HEK293 (cell line): ENCODE measurements around the gene CD84.

ENCODE experiments used
- CTCF ChIA-PET: fragments of 350-600 bp; formaldehyde crosslinking; extraction: SDS; loops from one replicate; lab custom pipeline; 2021; ENCODE audit warnings: antibody characterized with exemption; lab: Yijun Ruan, JAX
- POLR2A ChIA-PET: fragments of 300-600 bp; formaldehyde crosslinking; extraction: SDS; loops from one replicate; lab custom pipeline; 2020; ENCODE audit warnings: antibody characterized with exemption, inconsistent platforms; lab: Yijun Ruan, JAX
- H3K27ac ChIP-seq: fragments of 200-500 bp; sonication (Bioruptor generic); 2 replicates; pipeline ENCODE4 v1.5.1; 2014; ENCODE audit warnings: low read depth, low read length, control low read depth, inconsistent platforms; ENCODE audit errors: extremely low read depth
- H3K36me3 ChIP-seq, 2 experiments: fragments of 200-500 bp in 1 of 2; sonication (Bioruptor generic) in 1 of 2; 1 replicate in 1 of 2; 2 replicates in 1 of 2; pipeline ENCODE4 v1.5.1; 2014 to 2017; ENCODE audit warnings: inconsistent platforms in 2 of 2, low read length in 2 of 2; ENCODE audit not compliant: control insufficient read depth in 2 of 2, insufficient read depth in 1 of 2
- H3K4me1 ChIP-seq: fragments of 200-500 bp; sonication (Bioruptor generic); 2 replicates; pipeline ENCODE4 v1.5.1; 2014; ENCODE audit warnings: mild to moderate bottlenecking, low read length, inconsistent platforms; ENCODE audit not compliant: control insufficient read depth, insufficient read depth
- H3K4me3 ChIP-seq: 2 replicates; pipeline ENCODE4 v1.5.1; 2011; ENCODE audit warnings: low read depth, mild to moderate bottlenecking, control low read depth, low read length, moderate library complexity
- H3K9me3 ChIP-seq: fragments of 200-500 bp; sonication (Bioruptor generic); 2 replicates; pipeline ENCODE4 v1.5.1; 2014; ENCODE audit warnings: low read depth, low read length, inconsistent platforms; ENCODE audit not compliant: control insufficient read depth, insufficient read depth
- GLI4 ChIP-seq: fragments of 450-650 bp; formaldehyde crosslinking; IDR thresholded peaks from 2 replicates; pipeline ENCODE4 v1.5.1; 2016; ENCODE audit warnings: missing biosample characterization, missing genetic modification characterization
- GLIS1 ChIP-seq: fragments of 450-650 bp; formaldehyde crosslinking; IDR thresholded peaks from 2 replicates; pipeline ENCODE4 v1.5.1; 2016; ENCODE audit warnings: missing biosample characterization, missing genetic modification characterization
- KLF10 ChIP-seq: fragments of 450-650 bp; IDR thresholded peaks from 2 replicates; pipeline ENCODE4 v1.5.1; 2018; ENCODE audit warnings: missing biosample characterization, mild to moderate bottlenecking, missing genetic modification characterization
- YY1 ChIP-seq: fragments of 450-650 bp; formaldehyde crosslinking; IDR thresholded peaks from 2 replicates; pipeline ENCODE4 v1.5.1; 2018; ENCODE audit warnings: missing biosample characterization, missing genetic modification characterization
- ZBTB44 ChIP-seq: fragments of 450-650 bp; IDR thresholded peaks from 2 replicates; pipeline ENCODE4 v1.5.1; 2018; ENCODE audit warnings: missing biosample characterization, mild to moderate bottlenecking, missing genetic modification characterization
- ZBTB48 ChIP-seq: fragments of 450-650 bp; formaldehyde crosslinking; IDR thresholded peaks from 2 replicates; pipeline ENCODE4 v1.5.1; 2016; ENCODE audit warnings: missing biosample characterization, missing genetic modification characterization
- ZNF169 ChIP-seq: fragments of 450-650 bp; formaldehyde crosslinking; IDR thresholded peaks from 2 replicates; pipeline ENCODE4 v1.5.1; 2016; ENCODE audit warnings: missing biosample characterization, missing genetic modification characterization
- ZNF239 ChIP-seq: fragments of 450-650 bp; formaldehyde crosslinking; IDR thresholded peaks from 2 replicates; pipeline ENCODE4 v1.5.1; 2016; ENCODE audit warnings: missing biosample characterization, missing genetic modification characterization
- ZNF280C ChIP-seq: fragments of 450-650 bp; formaldehyde crosslinking; IDR thresholded peaks from 2 replicates; pipeline ENCODE4 v1.5.1; 2016; ENCODE audit warnings: missing biosample characterization, missing genetic modification characterization
- ZNF350 ChIP-seq: fragments of 450-650 bp; formaldehyde crosslinking; IDR thresholded peaks from 2 replicates; pipeline ENCODE4 v1.5.0; 2017; ENCODE audit warnings: missing biosample characterization, mild to moderate bottlenecking, missing genetic modification characterization
- ZNF404 ChIP-seq: fragments of 450-650 bp; formaldehyde crosslinking; IDR thresholded peaks from 2 replicates; pipeline ENCODE4 v1.5.1; 2017; ENCODE audit warnings: missing biosample characterization, missing genetic modification characterization
- ZNF433 ChIP-seq: fragments of 450-650 bp; formaldehyde crosslinking; IDR thresholded peaks from 2 replicates; pipeline ENCODE4 v1.5.1; 2016; ENCODE audit warnings: missing biosample characterization, missing genetic modification characterization, low read depth
- ZNF473 ChIP-seq: fragments of 450-650 bp; formaldehyde crosslinking; IDR thresholded peaks from 2 replicates; pipeline ENCODE4 v1.5.1; 2017; ENCODE audit warnings: missing biosample characterization, missing genetic modification characterization
- ZNF544 ChIP-seq: fragments of 450-650 bp; formaldehyde crosslinking; IDR thresholded peaks from 2 replicates; pipeline ENCODE4 v1.5.0; 2017; ENCODE audit warnings: missing biosample characterization, missing genetic modification characterization
- ZNF624 ChIP-seq: fragments of 450-650 bp; formaldehyde crosslinking; IDR thresholded peaks from 2 replicates; pipeline ENCODE4 v1.5.1; 2017; ENCODE audit warnings: missing biosample characterization, missing genetic modification characterization
- ZNF670 ChIP-seq: fragments of 450-650 bp; formaldehyde crosslinking; IDR thresholded peaks from 2 replicates; pipeline ENCODE4 v1.5.1; 2016; ENCODE audit warnings: missing biosample characterization, missing genetic modification characterization, low read depth
- ZNF747 ChIP-seq: fragments of 450-650 bp; formaldehyde crosslinking; IDR thresholded peaks from 2 replicates; pipeline ENCODE4 v1.5.1; 2016; ENCODE audit warnings: missing biosample characterization, missing genetic modification characterization
- ZNF792 ChIP-seq: fragments of 450-650 bp; formaldehyde crosslinking; IDR thresholded peaks from 2 replicates; pipeline ENCODE4 v1.5.1; 2016; ENCODE audit warnings: missing biosample characterization, missing genetic modification characterization
- ZSCAN23 ChIP-seq: fragments of 450-650 bp; formaldehyde crosslinking; IDR thresholded peaks from 2 replicates; pipeline ENCODE4 v1.5.1; 2016; ENCODE audit warnings: missing biosample characterization, missing genetic modification characterization
- TF ChIP-seq, protein P1 (sequence below): fragments of 450-650 bp; formaldehyde crosslinking; IDR thresholded peaks from 2 replicates; pipeline ENCODE4 v1.5.1; 2016; ENCODE audit warnings: missing biosample characterization, missing genetic modification characterization

Gene CD84

DNA sequence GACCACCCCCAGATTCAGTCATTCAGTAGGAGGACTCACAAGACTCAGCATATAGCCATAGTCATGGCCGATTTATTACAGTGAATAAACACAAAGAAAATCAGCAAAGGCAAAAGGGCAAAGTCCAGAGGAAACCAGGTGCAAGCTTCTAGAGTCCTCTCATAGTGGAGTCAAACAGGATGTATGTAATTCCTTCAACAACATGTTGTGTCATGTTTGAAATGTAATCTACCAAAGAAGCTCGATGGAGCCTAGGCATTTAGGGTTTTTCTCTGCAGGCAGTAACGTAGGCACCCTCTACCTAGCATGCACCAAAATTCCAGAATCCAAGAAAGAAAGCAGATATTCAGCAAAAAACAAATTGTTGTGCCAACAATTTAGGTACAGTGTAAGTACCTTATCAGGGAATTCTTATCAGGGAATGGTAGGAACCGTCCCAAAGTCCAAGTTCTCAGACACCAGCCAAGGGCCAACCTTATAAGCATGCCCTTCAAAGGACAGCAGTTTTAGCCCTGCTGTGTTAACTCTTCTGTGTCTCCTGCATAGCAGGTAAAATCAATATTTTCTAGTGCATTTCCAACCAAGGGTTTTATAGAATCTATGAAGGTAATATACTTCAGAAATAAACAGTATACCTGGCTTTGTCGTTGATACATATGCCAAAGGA is 40.2 kb downstream of the CD84 start:
- CTCF ChIA-PET, result interaction anchor here (1.2 to 1.3 kb wide), 2 partner anchors 10 to 186 kb away, joined by 3 to 4 read pairs; no protein-coding TSS in a partner anchor
- H3K27ac ChIP-seq, result no peak overlapping the region
- TF ChIP-seq, protein P1, sequence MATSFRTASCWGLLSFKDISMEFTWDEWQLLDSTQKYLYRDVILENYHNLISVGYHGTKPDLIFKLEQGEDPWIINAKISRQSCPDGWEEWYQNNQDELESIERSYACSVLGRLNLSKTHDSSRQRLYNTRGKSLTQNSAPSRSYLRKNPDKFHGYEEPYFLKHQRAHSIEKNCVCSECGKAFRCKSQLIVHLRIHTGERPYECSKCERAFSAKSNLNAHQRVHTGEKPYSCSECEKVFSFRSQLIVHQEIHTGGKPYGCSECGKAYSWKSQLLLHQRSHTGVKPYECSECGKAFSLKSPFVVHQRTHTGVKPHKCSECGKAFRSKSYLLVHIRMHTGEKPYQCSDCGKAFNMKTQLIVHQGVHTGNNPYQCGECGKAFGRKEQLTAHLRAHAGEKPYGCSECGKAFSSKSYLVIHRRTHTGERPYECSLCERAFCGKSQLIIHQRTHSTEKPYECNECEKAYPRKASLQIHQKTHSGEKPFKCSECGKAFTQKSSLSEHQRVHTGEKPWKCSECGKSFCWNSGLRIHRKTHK (tag by site-specific recombination), result no peak
- TF ChIP-seq ZNF280C, result no peak
- TF ChIP-seq ZNF350 (tag by site-specific recombination), result no peak
- TF ChIP-seq ZNF169 (tag by site-specific recombination), result no peak
- TF ChIP-seq ZNF747 (tag by site-specific recombination), result no peak
- H3K36me3 ChIP-seq, result no peaks in the 10 kb centered on the region
- H3K4me3 ChIP-seq, result no peak overlapping the region
- H3K4me1 ChIP-seq, result no peaks in the 10 kb centered on the region
- no peaks in the 10 kb centered on the region for H3K9me3 ChIP-seq
- POLR2A ChIA-PET, result no interaction called here

DNA sequence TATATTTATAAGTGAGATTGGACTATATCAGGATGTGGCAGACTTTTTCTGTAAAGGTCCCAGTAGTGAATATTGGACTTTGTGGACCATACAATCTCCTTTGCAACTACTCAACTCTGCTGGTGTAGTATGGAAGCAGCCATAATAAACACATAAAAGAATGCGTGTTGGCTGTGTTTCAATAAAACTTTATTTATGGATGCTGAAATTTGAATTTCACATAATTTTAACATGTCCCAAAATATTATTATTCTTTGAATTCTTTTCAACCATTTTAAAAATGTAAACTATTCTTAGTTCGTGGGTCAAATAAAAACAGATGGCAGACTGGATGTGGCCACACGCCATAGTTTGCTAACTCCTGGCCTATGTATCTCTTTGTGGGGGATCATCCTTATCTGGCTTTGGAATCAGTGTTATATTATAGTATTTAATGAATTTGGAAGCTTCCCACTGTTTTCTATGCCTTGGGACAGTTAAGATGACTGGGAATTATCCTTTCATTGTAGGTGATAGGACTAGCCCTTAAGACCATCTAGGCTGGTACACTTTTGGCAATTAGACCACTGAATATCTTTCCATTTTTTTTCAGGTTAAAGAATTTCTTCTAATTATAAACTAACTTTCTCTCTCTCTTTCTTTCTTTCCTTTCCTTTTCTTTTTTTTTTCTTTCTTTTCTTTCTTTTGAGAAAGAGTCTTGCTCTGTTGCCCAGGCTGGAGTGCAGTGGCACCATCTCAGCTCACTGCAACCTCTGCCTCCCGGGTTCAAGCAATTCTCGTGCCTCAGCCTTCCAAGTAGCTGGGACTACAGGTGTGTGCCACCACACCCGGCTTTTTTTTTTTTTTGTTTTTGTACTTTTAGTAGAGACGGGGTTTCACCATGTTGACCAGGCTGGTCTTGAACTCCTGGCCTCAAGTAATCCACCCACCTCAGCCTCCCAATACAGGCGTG is 41.3 kb downstream of the CD84 start:
- no peak for TF ChIP-seq ZNF624 (tag by site-specific recombination)
- TF ChIP-seq ZBTB44, result no peak
- TF ChIP-seq ZNF544 (tag by site-specific recombination), result no peak
- no peak for TF ChIP-seq ZNF404 (tag by site-specific recombination)
- TF ChIP-seq ZNF433 (tag by site-specific recombination), result no peak
- no peak for TF ChIP-seq ZBTB48 (tag by site-specific recombination)
- TF ChIP-seq GLI4 (tag by site-specific recombination), result no peak
- TF ChIP-seq ZNF670 (tag by site-specific recombination), result no peak
- TF ChIP-seq ZNF473 (tag by site-specific recombination), result no peak
- TF ChIP-seq ZNF792 (tag by site-specific recombination), result no peak
- TF ChIP-seq ZSCAN23 (tag by site-specific recombination), result no peak
- TF ChIP-seq ZNF239 (tag by site-specific recombination), result no peak
- no peak for TF ChIP-seq GLIS1 (tag by site-specific recombination)
- TF ChIP-seq YY1, result no peak
- TF ChIP-seq KLF10 (tag by site-specific recombination), result no peak
- POLR2A ChIA-PET, result no interaction called here
- no peak overlapping the region for H3K4me3 ChIP-seq
- no peak overlapping the region for H3K27ac ChIP-seq
- H3K9me3 ChIP-seq, result no peaks in the 10 kb centered on the region
- no peaks in the 10 kb centered on the region for H3K36me3 ChIP-seq
- CTCF ChIA-PET, result interaction anchor here (0.7 kb wide), 1 partner anchor 654 kb away, joined by 3 read pairs; no protein-coding TSS in a partner anchor
- H3K4me1 ChIP-seq, result no peaks in the 10 kb centered on the region
